Uterus (tissue), 4 donors: ENCODE measurements around the gene TUBGCP4. TPM values are rescaled to one million over a fixed set of nuclear protein-coding genes. Genes with fewer than 3 reads are reported as not detected.

ENCODE experiments used
- DNase-seq, 2 donors: peaks; one replicate each; pipeline ENCODE4 v3.0.0-alpha.2; 2019 to 2020
- H3K27ac ChIP-seq, 2 donors: fragments of 200-600 bp; sonication (generic); 1 replicate in 1 of 2; 2 replicates in 1 of 2; pipeline ENCODE4 v1.5.1; 2016 to 2018
- H3K27me3 ChIP-seq, 2 donors: fragments of 200-600 bp; sonication (generic); one replicate each; pipeline ENCODE4 v1.5.1; 2018 to 2019; ENCODE audit warnings: control low read depth in 1 of 2
- H3K36me3 ChIP-seq, 2 donors: fragments of 200-600 bp; sonication (generic); one replicate each; pipeline ENCODE4 v1.5.1; 2019; ENCODE audit warnings: control low read depth in 1 of 2
- H3K4me1 ChIP-seq, 2 donors: fragments of 200-600 bp; sonication (generic); one replicate each; pipeline ENCODE4 v1.5.1; 2018 to 2019; ENCODE audit warnings: control low read depth in 1 of 2
- H3K4me3 ChIP-seq, 2 donors: fragments of 200-600 bp; sonication (generic); 1 replicate in 1 of 2; 2 replicates in 1 of 2; pipeline ENCODE4 v1.5.1; 2018 to 2019; ENCODE audit warnings: mild to moderate bottlenecking in 1 of 2
- H3K9me3 ChIP-seq, 2 donors: fragments of 200-600 bp; sonication (generic); one replicate each; pipeline ENCODE4 v1.5.1; 2019; ENCODE audit warnings: control low read depth in 1 of 2
- POLR2A ChIP-seq, 2 donors: fragments of 450-650 bp; IDR thresholded peaks; one replicate each; pipeline ENCODE4 v1.6.1; 2016; ENCODE audit warnings: antibody characterized with exemption in 2 of 2, mild to moderate bottlenecking in 1 of 2, moderate library complexity in 1 of 2
- intact Hi-C: fragments of 100-400 bp; cut with DNase I; formaldehyde crosslinking; loops from one replicate; pipeline ENCODE4 v1.15.1; 2023; ENCODE audit warnings: low total_unique reads
- total RNA-seq, 4 donors: library from RNA; depleted of rRNA in 3 of 4; stranded (reverse); fragments of >200 nt in 3 of 4; gene quantifications; one replicate each; pipeline versions ENCODE4 v1.1.0 to v1.2.4, GENCODE V29; 2014 to 2023
- TF ChIP-seq, protein P1 (sequence below), 4 experiments: fragments of 200-600 bp in 2 of 4; fragments of 450-650 bp in 2 of 4; sonication (generic) in 2 of 4; IDR thresholded peaks; one replicate each; pipeline ENCODE4 v1.5.1; 2016 to 2019; ENCODE audit warnings: antibody characterized with exemption in 4 of 4, mild to moderate bottlenecking in 2 of 4, moderate library complexity in 1 of 4
- donor health status: DM: yes; HTN: yes; CAD: no.

Gene TUBGCP4
- total RNA-seq, 4 donors from 2014 or later = 6.9 to 21.2 (median 14.5) TPM

DNA sequence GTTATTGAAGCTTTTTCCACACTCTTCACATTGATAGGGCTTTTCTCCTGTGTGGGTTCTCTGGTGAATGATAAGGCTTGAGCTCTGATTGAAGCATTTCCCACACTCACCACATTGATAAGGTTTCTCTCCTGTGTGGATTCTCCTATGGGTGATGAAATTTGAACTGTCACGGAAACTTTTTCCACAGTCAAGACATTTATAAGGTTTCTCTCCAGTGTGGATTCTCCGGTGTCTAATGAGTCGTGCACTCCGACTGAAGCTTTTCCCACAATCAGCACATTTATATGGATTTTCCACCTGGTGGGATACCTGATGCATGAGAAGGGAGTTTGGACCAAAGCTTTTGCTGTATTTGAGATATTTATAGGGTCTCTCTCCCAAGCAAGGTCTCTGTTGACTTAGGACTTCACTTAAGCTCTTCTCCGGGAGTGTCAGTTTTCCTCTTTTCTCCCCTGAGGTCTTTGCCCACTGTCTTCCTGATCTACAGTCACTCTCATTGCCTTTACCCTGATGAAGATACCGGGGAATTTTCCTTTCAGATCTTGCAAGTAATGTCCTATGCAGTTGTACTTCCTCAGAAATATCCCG is 9.5 kb upstream of the TUBGCP4 start:
- no peak overlapping the region for H3K4me3 ChIP-seq
- H3K4me1 ChIP-seq = no peaks in the 10 kb centered on the region
- peaks cover 0 to 41% of the 10 kb centered on the region in 2 donors for H3K9me3 ChIP-seq
- no peak for DNase-seq
- H3K36me3 ChIP-seq = no peaks in the 10 kb centered on the region
- intact Hi-C loops = no loop called here
- H3K27me3 ChIP-seq = no peaks in the 10 kb centered on the region
- no peak overlapping the region for H3K27ac ChIP-seq
- TF ChIP-seq, protein P1, sequence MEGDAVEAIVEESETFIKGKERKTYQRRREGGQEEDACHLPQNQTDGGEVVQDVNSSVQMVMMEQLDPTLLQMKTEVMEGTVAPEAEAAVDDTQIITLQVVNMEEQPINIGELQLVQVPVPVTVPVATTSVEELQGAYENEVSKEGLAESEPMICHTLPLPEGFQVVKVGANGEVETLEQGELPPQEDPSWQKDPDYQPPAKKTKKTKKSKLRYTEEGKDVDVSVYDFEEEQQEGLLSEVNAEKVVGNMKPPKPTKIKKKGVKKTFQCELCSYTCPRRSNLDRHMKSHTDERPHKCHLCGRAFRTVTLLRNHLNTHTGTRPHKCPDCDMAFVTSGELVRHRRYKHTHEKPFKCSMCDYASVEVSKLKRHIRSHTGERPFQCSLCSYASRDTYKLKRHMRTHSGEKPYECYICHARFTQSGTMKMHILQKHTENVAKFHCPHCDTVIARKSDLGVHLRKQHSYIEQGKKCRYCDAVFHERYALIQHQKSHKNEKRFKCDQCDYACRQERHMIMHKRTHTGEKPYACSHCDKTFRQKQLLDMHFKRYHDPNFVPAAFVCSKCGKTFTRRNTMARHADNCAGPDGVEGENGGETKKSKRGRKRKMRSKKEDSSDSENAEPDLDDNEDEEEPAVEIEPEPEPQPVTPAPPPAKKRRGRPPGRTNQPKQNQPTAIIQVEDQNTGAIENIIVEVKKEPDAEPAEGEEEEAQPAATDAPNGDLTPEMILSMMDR (IDR thresholded peaks at IDR 0.05) = no peak
- no peak for TF ChIP-seq POLR2A (IDR thresholded peaks at IDR 0.05)

DNA sequence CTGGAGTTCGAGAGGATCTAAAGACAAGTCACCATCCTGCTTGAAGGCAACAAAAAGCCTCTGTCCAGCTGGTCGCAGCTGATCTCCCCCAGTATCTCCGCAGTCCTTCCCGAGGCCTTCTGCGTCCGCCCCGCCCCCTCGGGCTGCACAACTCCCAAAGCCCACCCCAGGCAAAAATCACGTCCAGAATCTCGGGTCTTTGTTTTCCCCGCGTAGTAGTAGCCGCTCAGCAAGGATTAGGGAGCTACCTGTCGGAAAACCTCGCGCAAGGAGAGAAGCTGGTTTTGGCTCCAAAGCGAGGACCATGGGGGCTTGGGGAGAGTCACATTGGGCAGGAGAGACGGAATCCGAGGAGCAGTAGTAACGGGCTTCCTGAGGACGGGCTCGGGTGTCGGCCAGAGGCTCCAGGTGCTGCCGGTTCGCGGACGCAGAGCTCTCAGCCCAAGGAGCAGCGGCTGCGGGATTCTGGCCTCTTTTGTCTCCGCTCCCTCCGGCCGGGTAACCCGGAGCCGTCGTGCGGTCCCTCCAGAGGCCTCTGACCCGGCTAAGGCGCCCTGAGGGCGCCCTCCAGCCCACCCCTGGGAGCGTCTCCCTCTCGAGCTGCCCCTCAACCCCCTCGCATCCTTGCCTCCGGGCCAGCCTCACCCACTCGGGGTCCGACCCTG is 459 bp upstream of the TUBGCP4 start:
- H3K4me1 ChIP-seq = no peaks in the 10 kb centered on the region
- TF ChIP-seq, protein P1 (IDR thresholded peaks at IDR 0.05) = no peak
- no peak for TF ChIP-seq POLR2A (IDR thresholded peaks at IDR 0.05)
- no peaks in the 10 kb centered on the region for H3K9me3 ChIP-seq
- no peaks in the 10 kb centered on the region for H3K27me3 ChIP-seq
- no peaks in the 10 kb centered on the region for H3K36me3 ChIP-seq
- H3K27ac ChIP-seq = peak overlapping the region; percentile 59 to 71
- DNase-seq = peak in 1 of 2 donors; percentile 20
- intact Hi-C loops = no loop called here
- peak overlapping the region; percentile 65 to 71 for H3K4me3 ChIP-seq

DNA sequence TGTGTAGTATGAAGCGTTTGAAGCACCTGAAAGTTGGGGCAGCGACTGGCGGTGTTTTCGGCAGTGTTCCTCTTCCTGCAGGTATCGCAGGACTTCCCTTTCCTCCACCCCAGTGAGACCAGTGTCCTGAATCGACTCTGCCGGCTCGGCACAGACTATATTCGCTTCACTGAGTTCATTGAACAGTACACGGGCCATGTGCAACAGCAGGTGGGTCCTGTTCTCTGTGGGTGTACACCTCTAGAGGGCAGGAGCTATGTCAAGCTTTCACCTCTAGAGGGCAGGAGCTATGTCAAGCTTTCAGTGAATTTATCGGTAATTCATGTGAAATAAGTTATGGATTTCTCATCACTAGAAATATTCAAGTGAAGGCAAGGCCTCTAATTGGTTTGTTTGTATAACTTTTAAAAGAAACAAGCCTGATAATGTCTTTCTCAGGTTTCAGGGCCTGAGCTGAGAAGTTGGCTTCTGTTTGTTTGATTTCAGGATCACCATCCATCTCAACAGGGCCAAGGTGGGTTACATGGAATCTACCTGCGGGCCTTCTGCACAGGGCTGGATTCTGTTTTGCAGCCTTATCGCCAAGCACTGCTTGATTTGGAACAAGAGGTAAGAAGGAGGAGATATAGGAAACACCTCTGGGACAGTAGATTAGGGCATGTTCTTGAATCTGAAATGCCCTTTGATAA is 5.3 kb downstream of the TUBGCP4 start:
- Histone ChIP-seq H3K27ac (no peak overlapping the region), H3K27me3 (no peaks in the 10 kb centered on the region), H3K4me3 (no peak overlapping the region), H3K9me3 (no peaks in the 10 kb centered on the region), H3K36me3 (no peaks in the 10 kb centered on the region), H3K4me1 (no peaks in the 10 kb centered on the region)
- TF ChIP-seq, protein P1 (IDR thresholded peaks at IDR 0.05) = peak; percentile 16 to 57 (median 22)
- no peak for TF ChIP-seq POLR2A (IDR thresholded peaks at IDR 0.05)
- DNase-seq = no peak
- intact Hi-C loops = no loop called here

DNA sequence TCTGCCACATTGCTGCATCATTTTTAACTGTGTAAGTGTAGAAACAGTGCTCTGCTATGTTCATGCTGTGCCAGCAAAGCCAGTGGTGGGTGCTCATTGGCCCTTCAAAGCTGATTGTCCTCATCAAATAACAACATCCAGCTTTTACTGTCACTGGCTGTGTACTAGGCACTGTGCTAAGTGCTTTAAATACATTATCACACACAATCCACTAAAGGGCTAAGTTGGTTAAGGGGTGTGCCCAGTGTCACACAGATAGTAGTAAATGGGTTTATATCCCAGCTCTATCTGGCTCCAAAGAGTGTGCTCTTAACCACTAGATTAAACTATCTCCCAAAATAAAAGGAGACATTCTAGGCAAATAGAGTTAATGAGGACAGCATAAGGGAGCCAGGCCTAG is 7.7 kb downstream of the TUBGCP4 start:
- Histone ChIP-seq H3K9me3 (no peaks in the 10 kb centered on the region), H3K27ac (no peak overlapping the region), H3K4me1 (no peaks in the 10 kb centered on the region), H3K27me3 (no peaks in the 10 kb centered on the region), H3K4me3 (no peak overlapping the region), H3K36me3 (no peaks in the 10 kb centered on the region)
- no peak for DNase-seq
- no peak for TF ChIP-seq POLR2A (IDR thresholded peaks at IDR 0.05)
- TF ChIP-seq, protein P1 (IDR thresholded peaks at IDR 0.05) = no peak
- intact Hi-C loops = no loop called here

DNA sequence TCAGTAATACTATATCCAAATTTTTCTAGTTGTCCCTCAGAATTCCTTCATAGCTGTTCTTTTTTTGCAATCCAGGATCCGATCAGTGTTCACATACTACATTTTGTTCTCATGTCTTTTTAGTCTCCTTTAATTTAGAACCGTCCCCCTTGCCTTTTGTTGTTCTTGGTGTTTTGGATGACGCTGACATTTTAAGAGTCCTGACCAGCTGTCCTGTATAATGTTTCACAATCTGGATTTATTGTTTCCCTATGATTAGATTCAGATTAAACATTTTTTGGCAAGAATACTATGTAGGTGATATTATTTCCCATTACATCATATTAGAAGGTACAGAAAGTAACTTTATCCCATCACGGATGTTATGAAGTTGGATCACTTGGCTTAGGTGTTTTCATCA is 11.4 kb downstream of the TUBGCP4 start:
- intact Hi-C loops = no loop called here
- Histone ChIP-seq H3K4me3 (no peak overlapping the region), H3K4me1 (no peaks in the 10 kb centered on the region), H3K9me3 (no peaks in the 10 kb centered on the region), H3K27me3 (no peaks in the 10 kb centered on the region), H3K36me3 (no peaks in the 10 kb centered on the region), H3K27ac (no peak overlapping the region)
- no peak for TF ChIP-seq POLR2A (IDR thresholded peaks at IDR 0.05)
- TF ChIP-seq, protein P1 (IDR thresholded peaks at IDR 0.05) = no peak
- DNase-seq = no peak
